GM18858 (cell line): ENCODE results near the gene FTSJ3.
"Not testable (repeated sequence)": the region's sequence is repeated elsewhere in the genome, so short reads cannot be mapped to it uniquely, and the experiment has no call there.

Experiments used
- ATAC-seq: cut with Tn5 transposase; IDR thresholded peaks from one replicate; pipeline ENCODE4 v1.9.1; 2021; ENCODE audit not compliant: unreplicated experiment

Gene FTSJ3

GRCh38 chr17:63828936-63829335, 1.5 kb upstream of the FTSJ3 start:
- ATAC-seq, result no peak

GRCh38 chr17:63827801-63828221, 348 bp upstream of the FTSJ3 start:
- ATAC-seq, result no peak

- ATAC-seq, result no peak
Measured at GRCh38 chr17:63826468-63827001, 928 bp downstream of the FTSJ3 start.

GRCh38 chr17:63824362-63824761, 3.1 kb downstream of the FTSJ3 start:
- no peak for ATAC-seq

GRCh38 chr17:63823659-63824331, 3.7 kb downstream of the FTSJ3 start:
- no peak for ATAC-seq

GRCh38 chr17:63822537-63822936, 4.9 kb downstream of the FTSJ3 start:
- no peak for ATAC-seq

- ATAC-seq, result no peak
Measured at GRCh38 chr17:63821804-63822203, 5.7 kb downstream of the FTSJ3 start.

- no peak for ATAC-seq
Measured at GRCh38 chr17:63820963-63821561, 6.4 kb downstream of the FTSJ3 start.

- ATAC-seq, result no peak
Measured at GRCh38 chr17:63819585-63820537, 7.6 kb downstream of the FTSJ3 start.

- no peak for ATAC-seq
Measured at GRCh38 chr17:63819131-63819530, 8.3 kb downstream of the FTSJ3 start.

GRCh38 chr17:63817736-63818385, 9.6 kb downstream of the FTSJ3 start:
- no peak for ATAC-seq

GRCh38 chr17:63816669-63817068, 10.8 kb downstream of the FTSJ3 start:
- no peak for ATAC-seq

GRCh38 chr17:63816123-63816522, 11.3 kb downstream of the FTSJ3 start:
- ATAC-seq, result no peak

GRCh38 chr17:63809970-63810369, 17.5 kb downstream of the FTSJ3 start:
- no peak for ATAC-seq

- ATAC-seq, result no peak
Measured at GRCh38 chr17:63805591-63805990, 21.9 kb downstream of the FTSJ3 start.

GRCh38 chr17:63804328-63804727, 23.1 kb downstream of the FTSJ3 start:
- no peak for ATAC-seq

GRCh38 chr17:63800783-63801182, 26.7 kb downstream of the FTSJ3 start:
- no peak for ATAC-seq

GRCh38 chr17:63798572-63799106, 28.8 kb downstream of the FTSJ3 start:
- ATAC-seq, result no peak

GRCh38 chr17:63796375-63796774, 31.1 kb downstream of the FTSJ3 start:
- not testable (repeated sequence) for ATAC-seq

GRCh38 chr17:63792055-63792729, 35.3 kb downstream of the FTSJ3 start:
- no peak for ATAC-seq
